Adrenal gland (tissue), 12 donors: ENCODE data around the gene TCF12. TPM values are rescaled to one million over a fixed set of nuclear protein-coding genes. Genes with fewer than 3 reads are reported as not detected.

Source experiments
- DNase-seq, 7 donors: peaks; one replicate each; pipeline ENCODE4 v3.0.0-alpha.2; 2019 to 2020
- H3K27ac ChIP-seq, 5 donors: fragments of 200-600 bp; sonication (generic) in 4 of 5; 1 replicate in 3 of 5; 2 replicates in 2 of 5; pipeline versions ENCODE4 v1.5.1 to v1.8.0; 2016 to 2020; ENCODE audit warnings: mild to moderate bottlenecking in 1 of 5
- H3K27me3 ChIP-seq: fragments of 200-600 bp; 2 replicates; pipeline ENCODE4 v1.8.0; 2021
- H3K36me3 ChIP-seq, 2 donors: fragments of 200-600 bp; replicated peaks in 1 of 2; 1 replicate in 1 of 2; 2 replicates in 1 of 2; pipeline versions ENCODE4 v1.5.1 to v1.8.0; 2018 to 2022
- H3K4me1 ChIP-seq, 2 donors: fragments of 200-600 bp; replicated peaks in 1 of 2; 1 replicate in 1 of 2; 2 replicates in 1 of 2; pipeline versions ENCODE4 v1.5.1 to v1.8.0; 2018 to 2021
- H3K4me3 ChIP-seq, 4 donors: fragments of 200-600 bp; sonication (generic) in 3 of 4; one replicate each; pipeline ENCODE4 v1.5.1; 2016 to 2018
- H3K9me3 ChIP-seq, 3 donors: fragments of 200-600 bp; sonication (generic) in 1 of 3; replicated peaks in 1 of 3; 1 replicate in 2 of 3; 2 replicates in 1 of 3; pipeline versions ENCODE4 v1.5.1 to v1.8.0; 2016 to 2021
- CTCF ChIP-seq, 6 experiments: fragments of 450-650 bp in 4 of 6; fragments of 200-600 bp in 2 of 6; sonication (generic) in 1 of 6; IDR thresholded peaks; 1 replicate in 5 of 6; 2 replicates in 1 of 6; pipeline versions ENCODE4 v1.5.1 to v1.8.0; 2016 to 2021; ENCODE audit warnings: antibody characterized with exemption in 6 of 6, mild to moderate bottlenecking in 2 of 6, moderate library complexity in 1 of 6
- POLR2A ChIP-seq, 2 donors: fragments of 450-650 bp; IDR thresholded peaks; one replicate each; pipeline ENCODE4 v1.6.1; 2017; ENCODE audit warnings: antibody characterized with exemption in 2 of 2, mild to moderate bottlenecking in 2 of 2, moderate library complexity in 1 of 2
- WGBS, 4 donors: extraction: QIAGEN DNeasy Blood & Tissue Kit in 2 of 4; methylation state at CpG; one replicate each; pipeline versions ENCODE4 v1.1.5 to v1.1.7; 2013 to 2017; 5-methylcytosine and 5-hydroxymethylcytosine counted together
- intact Hi-C, 2 donors: fragments of 100-400 bp; cut with DNase I; formaldehyde crosslinking; loops; one replicate each; pipeline versions ENCODE4 v1.14.1 to v1.15.0; 2022 to 2023
- polyA plus RNA-seq, 3 donors: library from polyadenylated mRNA; stranded (reverse); fragments of 200-250 nt in 2 of 3; fragments of 350-450 nt in 1 of 3; fragmentation: Illumina TruSeq in 1 of 3; extraction: RNeasy Lipid Tissue Mini Kit (QIAGEN cat#74804) in 1 of 3; gene quantifications; one replicate each; pipeline ENCODE4 v1.2.3, GENCODE V29; 2013 to 2014
- total RNA-seq, 9 donors: library from RNA; depleted of rRNA in 4 of 9; stranded (reverse); fragments of >200 nt in 4 of 9; fragments of 120-200 nt in 1 of 9; fragmentation: NEBNext Ultra II Directional in 1 of 9; extraction: Animal tissue kit (Norgen Biotek cat#: 25700) in 1 of 9; gene quantifications; one replicate each; pipeline versions ENCODE4 v1.1.0 to v1.2.4, GENCODE V29; 2013 to 2023
- donor health status: healthy with polysubstance abuse.
- donor health status: Bipolar disorder and iron deficiency.
- donor health status: DM: yes; HTN: yes; CAD: no.
- donor health status: DM: no; HTN: no; CAD: no.
- donor health status: DM: no; HTN: no; CAD: no.
- donor health status: DM: yes; HTN: yes; CAD: no.

Gene TCF12
- total and polyA plus RNA-seq, 12 donors: 7.6 to 121 (median 75.6) TPM

GRCh38 chr15:57234156-57234555, 315.7 kb downstream of the TCF12 start:
- Histone ChIP-seq H3K27ac (no peak overlapping the region), H3K4me1 (peaks cover 0 to 8% of the 10 kb centered on the region in 2 donors), H3K9me3 (no peaks in the 10 kb centered on the region), H3K27me3 (no peaks in the 10 kb centered on the region), H3K36me3 (peaks cover 0 to 26% of the 10 kb centered on the region in 2 donors), H3K4me3 (no peak overlapping the region)
- intact Hi-C loops: no loop called here
- 94 to 97% (median 95%) methylated on average over 2 of the region's 2 CpGs for WGBS, 4 donors
- TF ChIP-seq CTCF (IDR thresholded peaks at IDR 0.05) (no peak), POLR2A (IDR thresholded peaks at IDR 0.05) (no peak)
- DNase-seq: no peak

GRCh38 chr15:57235186-57235585, 316.7 kb downstream of the TCF12 start:
- intact Hi-C loops: no loop called here
- no peaks in the 10 kb centered on the region for H3K27me3 ChIP-seq
- TF ChIP-seq POLR2A (IDR thresholded peaks at IDR 0.05): no peak
- TF ChIP-seq CTCF (IDR thresholded peaks at IDR 0.05): no peak
- DNase-seq: no peak
- H3K9me3 ChIP-seq: no peaks in the 10 kb centered on the region
- 93 to 96% (median 94%) methylated on average over 4 of the region's 4 CpGs for WGBS, 4 donors
- H3K4me1 ChIP-seq: peaks cover 0 to 8% of the 10 kb centered on the region in 2 donors
- H3K27ac ChIP-seq: no peak overlapping the region
- peaks cover 0 to 26% of the 10 kb centered on the region in 2 donors for H3K36me3 ChIP-seq
- H3K4me3 ChIP-seq: no peak overlapping the region

GRCh38 chr15:57235873-57236272, 317.4 kb downstream of the TCF12 start:
- intact Hi-C loops: no loop called here
- Histone ChIP-seq H3K27me3 (no peaks in the 10 kb centered on the region), H3K4me1 (peaks cover 0 to 8% of the 10 kb centered on the region in 2 donors), H3K9me3 (no peaks in the 10 kb centered on the region), H3K4me3 (no peak overlapping the region), H3K36me3 (peaks cover 0 to 26% of the 10 kb centered on the region in 2 donors), H3K27ac (no peak overlapping the region)
- DNase-seq: no peak
- 75 to 87% (median 82%) methylated on average over 4 of the region's 4 CpGs for WGBS, 4 donors
- TF ChIP-seq POLR2A (IDR thresholded peaks at IDR 0.05): no peak
- TF ChIP-seq CTCF (IDR thresholded peaks at IDR 0.05): no peak

GRCh38 chr15:57236561-57237300, 318.3 kb downstream of the TCF12 start:
- no peaks in the 10 kb centered on the region for H3K9me3 ChIP-seq
- TF ChIP-seq POLR2A (IDR thresholded peaks at IDR 0.05) (no peak), CTCF (IDR thresholded peaks at IDR 0.05) (no peak)
- H3K4me1 ChIP-seq: peaks cover 0 to 8% of the 10 kb centered on the region in 2 donors
- no peak overlapping the region for H3K4me3 ChIP-seq
- H3K27ac ChIP-seq: no peak overlapping the region
- intact Hi-C loops: no loop called here
- 78 to 89% (median 85%) methylated on average over 3 of the region's 3 CpGs for WGBS, 4 donors
- H3K36me3 ChIP-seq: peaks cover 0 to 26% of the 10 kb centered on the region in 2 donors
- H3K27me3 ChIP-seq: no peaks in the 10 kb centered on the region
- DNase-seq: no peak
